ENCODE data around the gene TBCK. TPM values are rescaled to one million over a fixed set of nuclear protein-coding genes. Genes with fewer than 3 reads are reported as not detected.

TBCK gene
- total RNA-seq, 2 experiments from 2014 or later: 23.5 to 29.0 TPM

DNA sequence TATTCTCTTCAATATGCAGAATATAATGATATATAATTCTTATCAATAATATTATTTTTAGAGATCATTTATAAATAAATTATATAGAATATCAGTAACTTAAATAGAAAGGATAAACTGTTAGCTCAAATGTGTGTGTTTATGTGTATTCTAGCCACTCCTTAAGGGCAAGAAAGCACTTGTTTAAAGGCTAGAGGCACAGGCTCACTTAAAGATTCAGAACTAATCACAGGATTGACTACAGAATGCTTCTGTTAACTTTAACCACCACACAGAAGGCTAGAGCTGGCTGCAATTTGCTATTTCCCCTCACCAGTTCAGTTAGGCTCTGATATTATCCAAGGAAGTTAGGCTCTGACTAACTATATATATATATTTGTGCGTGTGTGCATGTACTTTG is 69.6 kb downstream of the TBCK start:
- H3K4me1 ChIP-seq (ENCODE audit: insufficient read depth, low read length): no peaks in the 10 kb centered on the region
- TF ChIP-seq CTCF (IDR thresholded peaks at IDR 0.05): no peak
- Mint-ChIP-seq H3K36me3 (ENCODE audit: low read depth) (peaks cover 83% of the 10 kb centered on the region), H3K9me3 (no peaks in the 10 kb centered on the region), H3K4me1 (ENCODE audit: low read depth) (no peaks in the 10 kb centered on the region), H3K4me3 (no peak overlapping the region), H3K27ac (no peak overlapping the region), H3K27me3 (no peaks in the 10 kb centered on the region)
- ChIA-PET CTCF (no interaction called here), POLR2A (no interaction called here)
- no peak overlapping the region for H3K27ac ChIP-seq (ENCODE audit: low read depth in 1 of 2, low read length in 2 of 2)
- no peak for ATAC-seq (ENCODE audit: poor library complexity)
- intact Hi-C loops (cut with DNase I, micrococcal nuclease): no loop called here
- peaks cover 41% of the 10 kb centered on the region for H3K36me3 ChIP-seq (ENCODE audit: insufficient read depth, low read length)
- no peak for DNase-seq
- H3K4me3 ChIP-seq (ENCODE audit: low read length): no peak overlapping the region
- H3K27me3 ChIP-seq (ENCODE audit: control insufficient read depth in 1 of 2, insufficient read depth in 2 of 2, low read length in 2 of 2): no peaks in the 10 kb centered on the region
- H3K9me3 ChIP-seq (ENCODE audit: control insufficient read depth in 1 of 2, insufficient read depth in 1 of 2, low read length in 2 of 2): peaks cover 0 to 3% of the 10 kb centered on the region in 2 experiments

GRCh38 chr4:106245176-106245575 is 70.8 kb downstream of the TBCK start:
- Mint-ChIP-seq H3K27ac (no peak overlapping the region), H3K4me1 (ENCODE audit: low read depth) (no peaks in the 10 kb centered on the region), H3K4me3 (no peak overlapping the region), H3K27me3 (no peaks in the 10 kb centered on the region), H3K36me3 (ENCODE audit: low read depth) (peaks cover 76% of the 10 kb centered on the region), H3K9me3 (no peaks in the 10 kb centered on the region)
- ChIA-PET CTCF (interaction anchor here (1.4 kb wide), 1 partner anchor 18 kb away, joined by 3 read pairs; no protein-coding TSS in a partner anchor), POLR2A (no interaction called here)
- ATAC-seq (ENCODE audit: poor library complexity) (no peak), DNase-seq (no peak)
- no peak for TF ChIP-seq CTCF (IDR thresholded peaks at IDR 0.05)
- Histone ChIP-seq H3K4me1 (ENCODE audit: insufficient read depth, low read length) (no peaks in the 10 kb centered on the region), H3K4me3 (ENCODE audit: low read length) (no peak overlapping the region), H3K36me3 (ENCODE audit: insufficient read depth, low read length) (peaks cover 33% of the 10 kb centered on the region), H3K9me3 (ENCODE audit: control insufficient read depth in 1 of 2, insufficient read depth in 1 of 2, low read length in 2 of 2) (peaks cover 0 to 3% of the 10 kb centered on the region in 2 experiments), H3K27me3 (ENCODE audit: control insufficient read depth in 1 of 2, insufficient read depth in 2 of 2, low read length in 2 of 2) (no peaks in the 10 kb centered on the region), H3K27ac (ENCODE audit: low read depth in 1 of 2, low read length in 2 of 2) (no peak overlapping the region)
- intact Hi-C loops (cut with DNase I, micrococcal nuclease): no loop called here

DNA sequence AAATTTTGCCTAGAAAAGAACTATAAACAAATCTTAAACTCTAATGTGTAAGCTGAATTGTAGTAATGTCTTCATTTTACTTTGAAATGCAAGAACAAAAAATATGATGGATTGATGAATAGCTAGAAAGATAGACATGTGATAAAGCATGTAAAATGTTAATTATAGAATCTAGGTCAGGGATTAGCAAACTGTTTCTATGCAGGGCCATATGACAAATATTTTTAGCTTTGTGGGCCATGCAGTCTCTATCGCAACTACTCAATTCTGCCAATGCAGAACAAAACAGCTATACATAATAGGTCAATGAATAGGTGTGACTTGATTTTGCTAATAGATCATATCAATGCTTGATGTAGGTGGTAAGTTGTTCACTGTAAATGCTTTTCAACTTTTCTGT is 75.3 kb downstream of the TBCK start:
- H3K36me3 ChIP-seq (ENCODE audit: insufficient read depth, low read length): peaks cover 26% of the 10 kb centered on the region
- no peak overlapping the region for H3K27ac ChIP-seq (ENCODE audit: low read depth in 1 of 2, low read length in 2 of 2)
- H3K4me1 Mint-ChIP-seq (ENCODE audit: low read depth): no peaks in the 10 kb centered on the region
- H3K36me3 Mint-ChIP-seq (ENCODE audit: low read depth): peaks cover 48% of the 10 kb centered on the region
- no peak overlapping the region for H3K4me3 Mint-ChIP-seq
- ChIA-PET POLR2A (no interaction called here), CTCF (no interaction called here)
- no peaks in the 10 kb centered on the region for H3K4me1 ChIP-seq (ENCODE audit: insufficient read depth, low read length)
- H3K9me3 ChIP-seq (ENCODE audit: control insufficient read depth in 1 of 2, insufficient read depth in 1 of 2, low read length in 2 of 2): peaks cover 0 to 3% of the 10 kb centered on the region in 2 experiments
- no peak overlapping the region for H3K4me3 ChIP-seq (ENCODE audit: low read length)
- no peak overlapping the region for H3K27ac Mint-ChIP-seq
- intact Hi-C loops (cut with DNase I, micrococcal nuclease): no loop called here
- no peak for TF ChIP-seq CTCF (IDR thresholded peaks at IDR 0.05)
- DNase-seq (no peak), ATAC-seq (ENCODE audit: poor library complexity) (no peak)
- no peaks in the 10 kb centered on the region for H3K27me3 ChIP-seq (ENCODE audit: control insufficient read depth in 1 of 2, insufficient read depth in 2 of 2, low read length in 2 of 2)
- no peaks in the 10 kb centered on the region for H3K27me3 Mint-ChIP-seq
- H3K9me3 Mint-ChIP-seq: no peaks in the 10 kb centered on the region

All from CD4-positive, alpha-beta T cell (primary cell).